GM18499 (cell line): Measurements from ENCODE around the gene KRTAP9-6.
"Not testable (repeated sequence)": the region's sequence is repeated elsewhere in the genome, so short reads cannot be mapped to it uniquely, and the experiment has no call there.

Source experiments
- ATAC-seq: cut with Tn5 transposase; IDR thresholded peaks from one replicate; pipeline ENCODE4 v1.9.1; 2021; ENCODE audit warnings: moderate number of reproducible peaks; ENCODE audit not compliant: insufficient read depth, unreplicated experiment

KRTAP9-6 gene, protein sequence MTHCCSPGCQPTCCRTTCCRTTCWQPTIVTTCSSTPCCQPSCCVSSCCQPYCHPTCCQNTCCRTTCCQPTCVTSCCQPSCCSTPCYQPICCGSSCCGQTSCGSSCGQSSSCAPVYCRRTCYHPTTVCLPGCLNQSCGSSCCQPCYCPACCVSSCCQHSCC

DNA sequence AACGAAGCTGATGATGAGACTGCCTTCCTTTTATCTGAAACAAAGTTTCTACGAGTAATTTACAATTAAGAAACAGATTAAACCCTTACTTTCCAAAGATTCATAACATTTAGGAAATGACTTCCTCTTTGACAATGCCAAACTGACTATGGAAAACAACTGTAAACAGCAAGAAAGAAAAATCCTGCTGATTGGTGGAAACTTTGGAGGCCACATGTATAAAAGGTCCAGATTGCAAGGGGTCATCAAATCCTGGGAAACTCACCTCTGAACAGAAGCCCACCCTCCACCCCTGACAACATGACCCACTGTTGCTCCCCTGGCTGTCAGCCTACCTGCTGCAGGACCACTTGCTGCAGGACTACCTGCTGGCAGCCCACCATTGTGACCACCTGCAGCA is at the start of gene KRTAP9-6:
KRTAP9-6 (plus strand) TSS at position 301 of the 400 bp plus-strand sequence; CDS start at position 301, 0 bp downstream.
- no peak for ATAC-seq

DNA sequence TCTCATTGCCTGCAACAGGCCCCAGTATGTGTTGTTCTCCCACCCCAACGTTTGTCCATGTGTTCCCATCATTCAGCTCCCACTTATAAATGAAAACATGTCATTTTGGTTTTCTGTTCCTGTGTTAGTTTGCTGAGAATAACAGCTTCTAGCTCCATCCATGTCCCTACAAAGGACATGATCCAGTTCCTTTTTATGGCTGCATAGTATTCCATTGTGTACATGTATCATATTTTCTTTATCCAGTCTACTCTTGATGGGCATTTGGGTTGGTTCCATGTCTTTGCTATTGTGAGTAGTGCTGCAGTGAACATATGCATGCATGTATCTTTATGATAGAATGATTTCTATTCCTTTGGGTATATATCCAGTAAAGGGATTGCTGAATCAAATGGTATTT is 49.5 kb upstream of the KRTAP9-6 start:
- no peak for ATAC-seq

DNA sequence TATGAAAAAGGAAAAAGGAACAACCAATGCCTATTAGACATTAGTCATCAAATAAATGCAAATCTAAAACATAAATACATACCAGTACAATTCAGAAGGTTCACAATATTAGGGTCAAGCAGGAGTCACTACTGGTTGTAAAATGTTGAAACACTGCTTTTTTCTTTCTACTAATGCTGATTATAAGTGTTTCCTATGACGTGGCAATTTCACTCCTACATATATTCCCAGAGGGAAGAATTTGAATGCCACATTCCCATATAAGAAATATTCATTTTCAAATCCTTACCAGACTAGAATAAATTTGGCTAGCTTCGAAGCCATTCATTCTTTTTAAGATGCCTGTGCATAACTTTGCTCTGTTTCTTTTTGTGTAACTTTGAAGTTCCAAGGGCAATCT is 41.4 kb upstream of the KRTAP9-6 start:
- ATAC-seq: no peak

- ATAC-seq: no peak
Measured at GRCh38 chr17:41226051-41226450, 39.1 kb upstream of the KRTAP9-6 start.

DNA sequence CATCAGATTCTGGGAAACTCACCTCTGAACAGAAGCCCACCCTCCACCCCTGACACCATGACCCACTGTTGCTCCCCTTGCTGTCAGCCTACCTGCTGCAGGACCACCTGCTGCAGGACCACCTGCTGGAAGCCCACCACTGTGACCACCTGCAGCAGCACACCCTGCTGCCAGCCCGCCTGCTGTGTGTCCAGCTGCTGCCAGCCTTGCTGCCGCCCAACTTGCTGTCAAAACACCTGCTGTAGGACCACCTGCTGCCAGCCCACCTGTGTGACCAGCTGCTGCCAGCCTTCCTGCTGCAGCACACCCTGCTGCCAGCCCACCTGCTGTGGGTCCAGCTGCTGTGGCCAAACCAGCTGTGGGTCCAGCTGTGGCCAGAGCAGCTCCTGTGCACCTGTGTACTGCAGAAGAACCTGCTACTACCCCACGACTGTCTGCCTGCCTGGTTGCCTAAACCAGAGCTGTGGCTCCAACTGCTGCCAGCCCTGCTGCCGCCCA is 38.5 kb upstream of the KRTAP9-6 start, which contains the start of gene KRTAP9-2:
KRTAP9-2 (plus strand) TSS at position 51 of the 498 bp plus-strand sequence; CDS start at position 58, 7 bp downstream.
- not testable (repeated sequence) for ATAC-seq

DNA sequence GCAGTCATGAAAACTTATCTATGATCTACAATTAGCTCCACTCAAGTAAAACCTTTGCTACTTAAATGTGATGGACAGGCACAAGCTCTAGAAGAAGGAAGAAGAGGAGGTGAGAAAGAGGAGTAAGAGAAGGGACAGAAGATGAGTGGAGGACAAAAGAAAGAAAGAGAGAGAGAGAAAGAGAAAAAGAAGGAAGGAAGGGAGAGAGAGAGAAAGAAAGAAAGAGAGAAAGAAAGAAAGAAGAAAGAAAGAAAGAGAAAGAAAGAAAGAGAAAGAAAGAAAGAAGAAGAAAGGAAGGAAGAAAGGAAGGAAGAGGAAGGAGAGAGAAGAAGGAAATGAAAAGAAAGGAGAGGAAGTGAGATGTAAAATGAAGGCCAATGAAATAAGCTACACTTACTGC is 35.1 kb upstream of the KRTAP9-6 start:
- ATAC-seq: no peak

DNA sequence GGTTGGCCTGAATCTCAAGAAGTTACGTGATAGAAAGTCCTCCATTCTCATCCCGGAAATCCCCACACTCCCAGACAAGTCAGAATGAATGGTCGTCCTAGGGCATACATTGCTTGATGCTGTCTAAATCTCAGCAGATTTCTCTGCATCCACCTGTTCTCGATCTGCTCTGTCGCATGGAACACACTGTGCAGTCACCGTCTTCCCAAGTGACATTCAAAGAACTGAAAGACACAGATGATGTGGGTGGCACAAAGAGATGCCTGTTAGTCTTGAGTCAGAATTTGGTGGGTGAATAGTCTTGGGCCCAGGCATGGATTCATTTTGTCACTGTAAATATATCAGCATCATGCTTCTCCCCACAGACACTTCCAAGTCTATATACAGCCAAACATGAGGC is 33.4 kb upstream of the KRTAP9-6 start:
- ATAC-seq: no peak

- not testable (repeated sequence) for ATAC-seq
Measured at GRCh38 chr17:41232399-41233105, 32.6 kb upstream of the KRTAP9-6 start, which contains the start of gene KRTAP9-3. TSS of gene KRTAP9-3 (plus strand) at chr17:41232449. CDS start at chr17:41232502, 53 bp downstream.

DNA sequence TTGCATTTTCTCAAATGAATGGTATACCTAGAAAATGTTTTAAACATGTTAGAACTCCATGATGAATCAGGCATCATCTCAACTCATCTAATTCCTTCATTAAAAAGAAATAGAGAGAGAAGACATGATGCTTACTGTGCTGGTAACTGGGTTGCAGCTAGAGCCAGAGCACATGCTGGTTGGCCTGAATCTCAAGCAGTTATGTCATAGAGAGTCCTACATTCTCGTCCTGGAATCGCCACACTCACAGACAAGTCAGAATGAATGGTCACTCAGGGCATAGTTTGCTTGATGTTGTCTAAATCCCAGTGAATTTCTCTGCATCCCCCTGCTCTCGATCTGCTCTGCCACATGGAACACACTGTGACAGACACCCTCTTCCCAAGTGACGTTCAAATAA is 28.1 kb upstream of the KRTAP9-6 start:
- not testable (repeated sequence) for ATAC-seq

- not testable (repeated sequence) for ATAC-seq
Measured at GRCh38 chr17:41237949-41238437, 27.2 kb upstream of the KRTAP9-6 start, which contains the start of gene KRTAP9-8. TSS of gene KRTAP9-8 (plus strand) at chr17:41237999. CDS start at chr17:41238052, 53 bp downstream.

GRCh38 chr17:41246995-41247787 is 18.0 kb upstream of the KRTAP9-6 start:
- ATAC-seq: not testable (repeated sequence)

DNA sequence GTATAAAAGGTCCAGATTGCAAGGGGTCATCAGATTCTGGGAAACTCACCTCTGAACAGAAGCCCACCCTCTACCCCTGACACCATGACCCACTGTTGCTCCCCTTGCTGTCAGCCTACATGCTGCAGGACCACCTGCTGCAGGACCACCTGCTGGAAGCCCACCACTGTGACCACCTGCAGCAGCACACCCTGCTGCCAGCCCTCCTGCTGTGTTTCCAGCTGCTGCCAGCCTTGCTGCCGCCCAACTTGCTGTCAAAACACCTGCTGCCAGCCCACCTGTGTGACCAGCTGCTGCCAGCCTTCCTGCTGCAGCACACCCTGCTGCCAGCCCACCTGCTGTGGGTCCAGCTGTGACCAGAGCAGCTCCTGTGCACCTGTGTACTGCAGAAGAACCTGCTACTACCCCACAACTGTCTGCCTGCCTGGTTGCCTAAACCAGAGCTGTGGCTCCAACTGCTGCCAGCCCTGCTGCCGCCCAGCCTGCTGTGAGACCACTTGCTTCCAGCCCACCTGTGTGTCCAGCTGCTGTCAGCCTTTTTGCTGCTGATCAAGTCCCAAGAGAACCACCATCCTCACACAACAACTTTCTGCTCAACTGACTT is 15.4 kb upstream of the KRTAP9-6 start, which contains the start of gene KRTAP9-4:
KRTAP9-4 (plus strand) TSS at position 51 of the 604 bp plus-strand sequence; CDS start at position 85, 34 bp downstream.
- not testable (repeated sequence) for ATAC-seq

DNA sequence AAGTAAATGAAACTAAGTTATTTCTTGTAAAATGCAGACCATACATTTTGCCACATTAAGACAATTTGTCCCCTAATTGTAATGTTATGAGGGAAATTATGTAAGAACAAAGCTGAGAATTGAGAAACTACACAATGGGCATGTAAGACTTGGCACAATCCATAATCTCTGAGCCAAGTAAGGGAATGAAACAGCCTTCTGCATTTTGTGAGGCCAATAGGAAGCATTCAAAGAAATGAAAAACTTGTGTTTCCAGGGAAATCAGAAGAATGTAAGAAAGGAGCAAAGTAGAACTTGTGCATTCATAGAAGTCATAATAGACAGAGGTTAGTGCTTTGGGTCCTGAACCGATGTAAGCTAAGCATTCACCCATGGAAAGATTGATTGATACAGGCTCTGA is 13.9 kb upstream of the KRTAP9-6 start:
- ATAC-seq: no peak

GRCh38 chr17:41254861-41255260 is 10.3 kb upstream of the KRTAP9-6 start:
- no peak for ATAC-seq

DNA sequence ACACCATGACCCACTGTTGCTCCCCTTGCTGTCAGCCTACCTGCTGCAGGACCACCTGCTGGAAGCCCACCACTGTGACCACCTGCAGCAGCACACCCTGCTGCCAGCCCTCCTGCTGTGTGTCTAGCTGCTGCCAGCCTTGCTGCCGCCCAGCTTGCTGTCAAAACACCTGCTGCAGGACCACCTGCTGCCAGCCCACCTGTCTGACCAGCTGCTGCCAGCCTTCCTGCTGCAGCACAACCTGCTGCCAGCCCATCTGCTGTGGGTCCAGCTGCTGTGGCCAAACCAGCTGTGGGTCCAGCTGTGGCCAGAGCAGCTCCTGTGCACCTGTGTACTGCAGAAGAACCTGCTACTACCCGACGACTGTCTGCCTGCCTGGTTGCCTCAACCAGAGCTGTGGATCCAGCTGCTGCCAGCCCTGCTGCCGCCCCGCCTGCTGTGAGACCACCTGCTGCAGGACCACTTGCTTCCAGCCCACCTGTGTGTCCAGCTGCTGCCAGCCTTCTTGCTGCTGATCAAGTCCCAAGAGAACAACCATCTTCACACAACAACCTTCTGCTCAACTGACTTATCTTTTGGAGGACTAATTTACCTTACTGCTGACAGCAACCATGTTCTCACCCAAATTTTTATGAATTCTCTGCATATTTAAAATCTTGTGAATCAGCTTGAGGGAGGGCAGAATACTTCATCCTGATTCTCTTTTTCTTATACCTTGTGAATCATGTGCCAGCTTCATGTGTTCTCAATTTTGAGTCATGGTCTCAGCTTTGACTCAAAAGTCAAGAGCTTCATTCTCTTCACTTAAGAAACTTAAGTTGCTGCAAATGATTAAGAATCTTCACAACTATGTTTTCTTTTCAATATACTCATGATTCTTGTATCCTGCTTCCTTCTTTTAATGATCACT is 9.5 kb upstream of the KRTAP9-6 start, which contains the start of gene KRTAP9-9:
KRTAP9-9 (plus strand) TSS at position 4 of the 910 bp plus-strand sequence.
- ATAC-seq: not testable (repeated sequence)

- no peak for ATAC-seq
Measured at GRCh38 chr17:41256291-41256685, 8.9 kb upstream of the KRTAP9-6 start.

- ATAC-seq: no peak
Measured at GRCh38 chr17:41258406-41258805, 6.8 kb upstream of the KRTAP9-6 start.

- ATAC-seq: no peak
Measured at GRCh38 chr17:41263212-41263611, 2.0 kb upstream of the KRTAP9-6 start.

DNA sequence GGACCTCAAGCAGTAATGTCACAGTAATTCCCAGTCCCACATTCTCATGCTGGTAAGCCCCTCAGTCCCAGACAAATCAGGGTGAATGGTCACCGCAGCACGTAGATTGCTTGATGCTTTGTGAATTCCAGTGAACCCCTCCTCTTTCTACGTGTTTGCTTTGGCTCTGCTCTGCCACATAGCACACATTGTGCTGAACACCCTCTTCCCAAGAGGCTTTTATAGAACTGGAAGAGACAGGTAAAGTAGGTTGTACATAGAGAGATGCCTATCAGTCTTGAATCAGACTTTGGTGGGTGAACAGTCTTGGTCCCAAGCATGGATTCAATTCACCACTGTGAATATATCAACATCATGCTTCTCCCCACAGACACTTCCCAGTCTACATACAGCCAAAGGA is 579 bp upstream of the KRTAP9-6 start:
- ATAC-seq: no peak
